ELF-1 (cell line): ENCODE data around the gene PDSS2.
A peak's percentile ranks its signal among the peaks of the same experiment; 100 is the strongest.

Experiments used
- DNase-seq: peaks from one replicate; pipeline ENCODE4 v3.0.0-alpha.2; 2016; ENCODE audit warnings: low read depth, low spot score

Gene PDSS2

DNA sequence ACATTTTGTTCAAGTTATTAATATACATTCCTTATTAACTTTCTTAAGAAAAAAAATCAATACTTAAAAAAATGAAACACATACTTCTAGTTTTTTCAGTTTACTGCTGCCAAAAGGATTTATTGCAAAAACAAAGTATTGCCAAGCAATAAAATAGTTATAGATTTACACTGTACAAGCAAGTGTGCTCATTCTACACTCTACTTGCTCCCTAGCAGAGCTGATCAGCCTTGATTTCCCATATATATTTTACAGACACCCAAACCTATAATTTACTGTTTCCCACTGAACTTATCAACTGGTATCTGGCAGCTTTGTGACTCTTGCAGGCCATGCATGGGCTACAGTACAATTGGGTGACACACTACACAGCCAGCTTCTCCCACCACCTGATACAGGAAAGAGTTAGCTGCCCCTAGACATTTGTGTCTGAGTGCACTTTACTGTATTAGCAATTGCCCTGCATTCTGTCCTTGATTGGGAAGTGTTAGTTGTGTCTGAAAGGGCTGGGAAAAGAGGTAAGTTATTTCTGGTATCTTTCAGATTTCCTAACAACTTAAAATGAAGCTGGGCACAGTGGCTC, 188.1 kb downstream of the PDSS2 start:
- DNase-seq, result no peak

DNA sequence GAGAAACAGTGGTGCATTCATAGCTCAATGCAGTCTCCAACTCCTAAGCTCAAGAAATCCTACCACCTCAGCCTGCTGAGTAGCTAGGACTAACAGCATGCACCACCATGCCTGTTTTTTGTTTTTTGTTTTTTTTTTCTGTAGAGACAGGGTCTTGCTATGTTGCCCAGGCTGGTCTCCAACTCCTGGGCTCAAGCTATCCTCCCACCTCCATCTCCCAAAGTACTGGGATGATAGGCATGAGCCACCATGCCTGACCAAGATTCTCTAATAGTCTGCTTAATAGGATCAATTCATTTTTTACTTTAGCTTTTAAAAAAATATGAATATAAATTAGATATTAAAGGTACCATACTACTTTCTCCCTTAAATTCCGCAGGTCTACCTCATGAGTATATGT, 191.7 kb downstream of the PDSS2 start:
- DNase-seq, result no peak

DNA sequence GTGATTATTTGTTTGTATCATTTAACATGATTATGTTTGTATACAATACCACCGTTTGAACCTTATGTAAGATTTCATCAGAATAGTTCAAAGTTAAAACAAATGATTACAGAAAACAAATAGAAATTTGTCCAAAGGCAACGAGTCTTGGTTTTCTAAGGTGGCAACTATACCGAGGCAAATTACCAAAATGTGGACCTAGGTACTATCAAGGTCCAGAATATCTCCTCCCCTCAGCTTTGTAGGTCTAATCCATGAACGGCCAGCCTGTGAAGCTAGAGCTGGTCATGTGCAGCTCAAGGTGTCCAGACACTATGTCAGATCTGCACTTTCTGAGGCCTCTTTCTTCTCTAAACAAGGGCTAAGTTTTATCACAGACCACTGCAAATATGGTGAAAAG, 192.4 kb downstream of the PDSS2 start:
- no peak for DNase-seq

DNA sequence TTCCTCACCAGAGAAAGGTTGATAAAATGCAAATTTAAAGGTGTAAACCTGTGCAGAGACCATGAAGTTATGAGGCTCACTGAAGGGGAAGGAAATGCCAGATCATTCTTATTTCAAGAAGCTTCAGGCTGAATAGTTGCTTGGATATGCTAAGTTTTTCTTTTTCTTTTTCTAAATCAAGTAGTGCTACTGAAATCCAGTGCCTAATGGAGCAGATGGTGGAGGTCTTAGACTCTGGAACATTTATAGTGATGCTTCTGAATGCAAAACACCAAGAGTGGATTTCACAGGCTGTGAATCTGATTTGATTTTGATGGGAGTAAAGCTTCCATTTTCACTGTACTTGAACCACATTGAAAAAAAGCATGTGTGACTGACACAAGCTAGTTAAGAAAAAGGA, 192.8 kb downstream of the PDSS2 start:
- DNase-seq, result no peak

DNA sequence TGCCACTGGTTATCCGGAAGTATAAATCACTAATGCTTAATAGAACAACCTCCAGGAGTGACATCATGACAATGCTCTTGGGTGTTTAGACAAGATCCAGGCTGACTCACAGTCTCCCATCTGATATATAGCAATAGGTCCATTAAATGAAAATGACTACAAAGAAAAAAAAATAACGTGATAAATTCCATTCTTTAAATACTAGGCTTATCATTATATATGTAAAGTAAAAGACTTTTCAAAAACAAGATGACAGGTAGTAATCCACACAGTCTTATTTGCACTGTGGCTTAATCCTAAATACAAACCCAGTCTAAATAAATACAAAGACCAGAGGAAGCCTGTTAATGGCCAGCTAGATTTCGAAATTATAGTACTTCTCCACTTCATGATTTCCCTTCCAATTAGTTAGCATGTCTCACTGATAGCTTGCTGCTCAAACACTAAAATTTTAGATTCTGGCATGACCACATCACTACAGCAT, 195.0 kb downstream of the PDSS2 start:
- no peak for DNase-seq

DNA sequence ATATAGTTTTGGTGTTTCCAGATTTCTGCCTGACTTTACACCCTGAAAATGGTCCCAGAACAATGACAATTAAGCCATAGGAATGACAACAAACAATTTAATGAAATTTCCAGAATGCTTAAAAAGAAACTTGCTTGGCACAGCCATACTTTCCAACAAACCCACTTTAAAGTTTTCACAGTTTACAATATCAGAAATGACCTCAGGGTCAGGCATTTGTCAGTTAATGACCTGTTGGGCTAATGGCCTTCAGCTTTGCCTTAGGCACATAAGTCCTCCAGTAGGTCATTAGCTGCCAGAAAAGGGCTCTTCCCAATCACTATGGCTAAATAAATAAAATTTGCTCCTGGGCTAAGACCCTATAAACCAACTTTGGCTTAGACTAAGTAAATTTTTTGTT, 199.4 kb downstream of the PDSS2 start:
- DNase-seq, result peak; percentile 11

DNA sequence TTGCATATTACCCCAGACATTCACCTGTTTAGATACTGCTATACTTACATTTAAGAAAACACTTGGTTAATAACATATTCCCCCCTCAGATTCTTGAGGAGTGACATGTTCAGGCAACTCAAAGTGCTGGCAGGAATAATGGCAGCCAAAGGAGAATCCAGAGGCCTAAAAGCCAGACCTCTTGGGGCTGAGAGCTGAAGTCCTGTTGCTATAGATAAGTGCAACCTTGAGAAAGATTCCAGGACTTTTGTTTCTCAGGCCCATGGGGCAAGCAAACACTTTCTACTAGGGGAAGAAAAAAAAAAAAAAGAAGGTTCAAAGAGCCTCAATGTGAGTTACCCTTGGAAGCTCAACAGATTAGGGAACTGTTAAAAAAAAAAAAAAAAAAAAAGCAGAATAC, 211.2 kb downstream of the PDSS2 start:
- no peak for DNase-seq

DNA sequence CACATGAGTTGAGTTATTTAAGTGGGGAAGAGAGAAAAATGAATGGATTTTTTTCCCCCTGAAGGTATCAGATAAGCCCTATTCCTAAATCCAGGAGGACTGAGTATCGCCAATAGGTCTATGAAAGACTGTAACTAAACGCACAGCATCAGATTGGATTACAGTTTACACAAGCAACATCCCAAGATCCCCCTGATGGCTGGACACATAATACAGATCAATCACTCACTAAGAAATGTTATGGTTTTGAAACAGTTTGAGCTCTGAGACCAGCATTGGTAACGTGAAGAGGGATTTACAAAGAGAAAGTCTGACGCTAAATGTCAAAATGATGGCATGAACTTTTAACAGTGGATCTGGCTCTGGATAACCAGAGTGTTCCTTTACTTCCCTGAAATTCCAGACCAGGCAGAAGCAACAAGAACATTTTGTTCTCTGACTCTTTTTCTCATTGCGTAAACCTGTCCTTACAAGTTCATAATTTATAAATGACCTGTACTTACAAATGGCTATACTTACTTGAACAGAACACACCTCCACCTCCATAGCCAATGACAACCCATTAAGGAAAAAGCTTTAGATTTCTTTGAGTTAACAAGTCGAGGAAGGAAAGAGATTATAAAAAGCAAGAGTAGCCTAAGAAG, 212.3 kb downstream of the PDSS2 start:
- no peak for DNase-seq

DNA sequence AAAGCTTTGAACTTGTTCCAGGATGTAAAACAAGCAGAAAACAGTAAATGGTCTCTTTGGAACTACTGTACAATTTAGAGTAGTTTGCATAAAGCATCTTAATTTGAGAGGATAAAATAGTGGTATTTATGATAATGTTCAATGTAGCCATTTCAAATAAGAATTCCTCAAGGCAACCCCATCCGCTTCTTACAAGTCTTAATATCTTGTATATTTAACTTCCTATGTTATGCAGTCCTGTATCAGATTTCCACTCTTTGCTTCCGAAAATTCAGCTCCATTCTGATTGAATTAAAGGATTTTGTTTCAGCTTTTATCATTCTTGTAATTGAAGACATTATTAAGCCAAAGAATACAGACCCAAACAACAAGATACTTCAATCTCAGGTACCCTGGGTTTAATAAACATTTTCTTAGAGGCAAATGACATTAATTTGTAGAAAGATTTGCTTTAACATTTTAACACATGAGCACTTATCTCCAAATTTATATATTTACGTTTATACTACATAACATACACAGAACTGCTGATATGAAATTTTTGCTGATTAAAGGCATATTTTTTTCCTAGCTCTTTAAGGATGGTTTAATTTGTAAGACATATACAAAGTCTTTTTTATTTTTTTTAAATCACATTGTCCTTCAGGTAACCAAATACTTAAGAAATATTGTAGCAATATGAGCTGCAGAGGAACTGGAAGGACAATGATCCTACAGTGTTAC, 213.0 kb downstream of the PDSS2 start:
- no peak for DNase-seq

DNA sequence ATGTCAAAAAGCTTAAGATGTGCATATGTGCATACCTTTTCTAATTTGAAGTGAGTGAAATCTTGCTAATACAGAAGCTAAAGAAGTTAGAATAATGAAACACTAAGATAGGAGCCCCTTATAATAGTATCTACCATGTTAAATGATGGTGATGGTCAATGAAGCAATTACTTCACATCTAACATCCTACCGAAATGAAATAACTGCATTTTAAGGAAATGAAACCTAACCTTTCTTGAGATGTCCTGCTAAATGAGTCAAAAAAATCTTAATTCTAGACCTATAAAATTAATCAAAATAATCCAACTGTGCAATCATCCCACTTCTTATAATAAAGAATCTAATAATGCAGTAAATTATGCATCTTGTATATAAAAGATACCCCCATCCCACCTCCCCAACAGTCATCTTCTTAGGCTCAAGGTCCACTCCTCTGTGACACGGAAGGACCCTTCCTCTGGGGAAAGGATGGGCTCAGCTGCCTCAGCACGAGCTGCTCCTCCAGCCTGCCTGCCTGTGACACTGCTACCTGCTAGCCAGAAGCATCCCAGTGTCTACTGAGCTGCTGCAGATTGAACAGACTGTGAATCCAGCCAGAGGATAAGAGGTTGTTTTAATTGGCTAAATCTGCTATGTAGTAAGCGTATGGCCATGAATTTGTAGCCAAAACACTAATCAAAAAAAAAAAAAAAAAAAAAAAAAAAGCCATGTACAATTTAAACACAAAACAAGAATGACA, 214.5 kb downstream of the PDSS2 start:
- no peak for DNase-seq

DNA sequence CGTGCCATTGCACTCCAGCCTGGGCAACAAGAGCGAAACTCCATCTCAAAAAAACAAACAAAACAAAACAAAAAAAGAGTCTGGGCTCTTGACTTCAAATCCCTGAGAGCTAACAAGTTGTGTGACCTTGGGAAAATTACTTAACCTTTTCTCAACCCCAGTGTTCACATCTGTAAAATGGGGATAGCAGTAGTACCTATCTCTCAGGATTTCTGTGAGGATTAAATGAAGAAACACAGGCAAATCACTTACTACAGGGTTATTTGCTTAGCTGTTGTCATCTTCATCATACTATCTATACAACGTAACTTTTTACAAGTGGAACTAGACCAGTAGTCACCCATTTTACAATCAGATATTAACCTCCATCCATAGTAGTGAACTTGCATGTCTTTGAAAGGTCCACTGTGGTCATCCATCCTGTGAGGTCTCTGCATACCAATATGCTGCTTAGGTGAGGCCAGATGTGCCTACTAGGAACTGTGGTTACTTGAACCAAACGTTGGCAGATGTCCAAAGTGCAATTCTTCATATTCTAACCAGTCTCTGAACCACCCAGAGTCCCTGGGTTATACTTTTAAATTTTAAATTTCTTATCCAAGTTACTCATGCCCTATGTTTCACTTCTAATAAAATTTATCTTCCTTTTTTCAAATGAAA, 215.2 kb downstream of the PDSS2 start:
- DNase-seq, result no peak

DNA sequence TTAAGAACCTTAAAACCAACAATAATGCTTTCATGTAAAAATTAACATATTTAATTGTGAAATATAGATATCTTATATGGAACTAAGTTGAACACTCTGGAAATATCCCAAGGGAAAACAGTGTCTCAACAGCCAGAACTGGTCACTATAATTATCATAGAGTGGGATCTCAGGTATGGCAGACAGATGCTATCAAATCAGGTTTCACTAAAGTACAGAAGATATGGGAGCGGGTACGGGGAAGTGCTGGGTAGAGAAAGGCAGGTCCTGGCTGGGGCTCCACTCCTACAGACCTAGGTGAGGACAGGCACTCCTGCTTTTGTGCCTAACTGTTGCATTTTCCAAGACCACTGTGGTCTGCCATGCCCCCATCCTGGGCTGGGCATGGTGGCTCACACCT, 215.9 kb downstream of the PDSS2 start:
- DNase-seq, result no peak

DNA sequence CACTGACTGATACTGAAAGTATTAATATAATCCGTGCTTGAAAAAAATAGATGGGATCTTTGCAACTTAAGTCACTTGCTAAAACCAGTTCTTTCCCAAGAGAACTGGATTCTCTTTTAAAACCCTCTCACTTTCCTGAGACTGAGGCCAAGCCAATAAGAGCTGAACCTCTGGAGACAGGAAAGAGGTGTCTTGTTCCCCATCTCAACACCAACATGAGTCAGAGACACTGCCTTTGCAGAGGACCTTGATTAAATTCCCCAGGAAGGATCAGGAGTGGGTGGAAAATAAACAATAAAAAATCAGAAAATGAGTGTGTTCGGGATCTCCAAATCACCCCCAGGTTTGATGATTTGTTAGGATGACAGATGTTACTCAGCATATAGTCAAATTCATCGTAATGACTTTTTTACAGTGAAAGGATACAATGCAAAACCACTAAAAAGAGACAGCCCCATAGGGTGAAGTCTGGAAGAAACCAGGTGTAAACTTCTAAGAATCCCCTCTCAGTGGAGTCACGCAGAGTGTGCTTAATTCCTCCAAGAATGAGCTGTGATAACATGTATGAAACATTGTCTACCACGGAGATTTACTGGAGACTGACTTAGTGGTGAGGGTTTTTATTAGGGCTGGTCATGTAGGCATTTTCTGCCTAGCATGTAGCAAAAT, 221.2 kb downstream of the PDSS2 start:
- no peak for DNase-seq

DNA sequence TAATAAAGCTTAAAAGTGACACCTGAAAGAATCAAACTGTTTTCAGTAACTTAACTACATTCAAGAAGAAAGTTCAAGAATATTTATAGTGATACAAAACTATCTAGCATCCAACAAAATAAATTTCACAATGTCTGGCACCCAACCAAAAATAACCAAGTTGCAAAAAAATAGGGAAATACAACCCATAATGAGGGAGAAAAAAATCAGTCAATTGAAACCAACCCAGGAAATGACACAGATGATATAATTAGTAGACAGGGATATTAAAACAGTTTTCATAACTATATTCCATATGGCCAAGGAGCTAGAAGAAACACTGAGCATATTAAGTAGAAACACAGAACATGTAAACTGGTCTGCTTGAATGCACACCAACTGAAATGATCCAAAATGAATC, 223.9 kb downstream of the PDSS2 start:
- DNase-seq, result no peak

DNA sequence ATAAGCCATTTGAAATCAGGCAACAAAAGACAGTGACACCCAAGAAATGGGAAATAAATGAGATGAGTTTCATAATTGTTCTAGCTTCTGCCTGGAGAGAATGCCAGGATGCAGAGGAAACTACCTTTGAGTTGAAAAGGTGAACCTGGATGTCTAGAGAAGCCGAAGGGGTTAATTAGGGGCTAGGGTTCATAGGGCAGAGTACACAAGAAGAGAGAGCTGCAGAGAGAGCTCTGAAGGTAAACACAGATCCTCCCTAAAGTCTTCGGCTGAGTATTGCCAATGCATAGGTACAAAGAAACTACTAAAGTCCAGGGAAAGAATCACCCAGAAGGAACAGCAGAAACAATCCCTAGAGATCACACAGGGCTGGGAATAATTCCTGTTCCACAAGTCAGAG, 224.4 kb downstream of the PDSS2 start:
- DNase-seq, result no peak

DNA sequence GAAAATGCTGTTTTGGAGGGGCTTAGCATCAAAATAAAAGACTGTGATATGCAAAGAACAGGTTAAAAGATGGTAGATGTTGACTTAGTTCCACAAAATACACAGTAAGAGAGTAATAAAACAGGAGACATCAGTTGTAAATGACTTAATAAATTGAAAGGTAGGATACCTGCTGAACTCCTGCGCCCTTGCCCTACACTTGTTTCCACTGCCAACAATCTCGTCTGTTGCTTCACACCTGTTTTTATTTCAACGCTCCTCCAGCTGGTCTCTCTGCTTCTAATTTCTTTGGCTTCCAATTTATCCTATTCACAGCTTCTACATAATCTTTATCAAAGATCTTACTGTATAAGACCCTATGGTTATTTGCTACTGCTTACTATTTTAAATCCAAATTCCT, 228.1 kb downstream of the PDSS2 start:
- no peak for DNase-seq

DNA sequence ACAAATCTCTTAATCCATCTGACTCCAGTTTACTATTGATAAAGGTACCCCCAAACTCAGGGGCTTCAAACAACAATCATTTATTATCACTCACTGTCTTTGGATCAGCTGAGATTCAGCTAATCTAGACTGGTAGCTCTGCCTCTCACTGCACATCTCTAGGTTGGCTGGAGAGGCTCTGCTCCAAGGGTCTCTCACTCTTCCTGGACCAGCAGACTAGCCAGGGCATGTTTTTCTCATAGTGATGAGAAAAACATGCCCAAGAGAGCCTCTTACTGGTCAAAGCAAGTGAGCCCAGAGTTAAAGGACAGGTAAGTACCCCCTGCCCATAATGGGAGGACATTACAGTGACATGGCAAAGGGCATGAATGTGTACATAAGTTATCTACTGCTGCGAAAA, 228.9 kb downstream of the PDSS2 start:
- DNase-seq, result no peak

DNA sequence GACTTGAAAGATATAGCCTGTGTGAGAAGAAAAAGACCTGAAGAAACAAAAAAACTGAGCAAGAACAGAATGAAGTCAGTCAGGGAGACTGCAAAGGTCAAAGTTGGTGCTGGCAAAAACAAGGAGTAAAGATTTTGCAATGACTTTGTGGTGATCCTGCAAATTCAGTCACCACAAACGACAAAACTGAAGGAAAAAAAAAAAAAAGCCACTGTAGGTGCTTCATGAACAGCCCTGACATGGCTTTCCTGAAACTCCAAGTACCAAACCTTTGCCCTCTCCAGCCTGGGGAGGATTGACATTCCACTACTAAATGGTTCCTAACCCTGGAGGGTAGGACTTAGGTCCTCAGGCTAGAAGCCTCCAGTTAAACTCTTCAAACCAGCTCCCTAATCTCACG, 229.3 kb downstream of the PDSS2 start:
- no peak for DNase-seq

DNA sequence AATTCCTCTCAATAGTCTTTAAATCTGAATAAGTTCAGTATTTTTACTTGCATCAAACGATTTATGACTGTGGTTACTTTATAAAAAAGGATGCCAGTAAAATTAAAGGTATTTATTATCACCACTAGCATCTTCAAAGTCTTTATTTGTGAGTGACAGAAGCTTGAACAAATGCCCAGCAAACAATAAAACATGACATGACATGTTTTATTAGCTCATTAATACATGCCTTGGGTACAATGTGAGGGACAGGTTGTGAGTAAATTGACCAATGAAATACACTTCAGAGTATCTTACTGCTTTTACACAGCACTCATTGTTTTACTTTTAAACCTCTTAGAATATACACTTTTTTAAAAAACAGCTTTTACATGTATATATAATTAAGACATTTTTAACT, 230.6 kb downstream of the PDSS2 start:
- no peak for DNase-seq

DNA sequence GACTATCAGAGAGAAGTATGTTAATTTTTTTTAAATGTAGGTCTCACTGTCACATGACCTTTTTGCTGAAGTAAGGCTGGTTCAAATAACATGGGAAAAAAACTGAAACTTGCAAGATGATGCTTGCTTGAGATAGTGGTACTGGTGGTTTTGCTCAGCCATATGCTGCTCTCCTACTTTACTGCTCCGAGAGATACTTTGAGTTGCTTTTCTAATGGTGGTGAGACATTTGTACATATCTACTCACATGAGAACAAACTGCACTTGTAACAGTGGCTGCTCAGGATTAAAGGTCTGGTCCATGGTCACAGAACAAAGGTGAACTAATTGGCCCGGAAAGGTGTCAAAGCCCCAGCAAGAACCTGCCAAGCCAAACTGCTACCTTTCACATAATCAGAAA, 237.8 kb downstream of the PDSS2 start:
- DNase-seq, result no peak

DNA sequence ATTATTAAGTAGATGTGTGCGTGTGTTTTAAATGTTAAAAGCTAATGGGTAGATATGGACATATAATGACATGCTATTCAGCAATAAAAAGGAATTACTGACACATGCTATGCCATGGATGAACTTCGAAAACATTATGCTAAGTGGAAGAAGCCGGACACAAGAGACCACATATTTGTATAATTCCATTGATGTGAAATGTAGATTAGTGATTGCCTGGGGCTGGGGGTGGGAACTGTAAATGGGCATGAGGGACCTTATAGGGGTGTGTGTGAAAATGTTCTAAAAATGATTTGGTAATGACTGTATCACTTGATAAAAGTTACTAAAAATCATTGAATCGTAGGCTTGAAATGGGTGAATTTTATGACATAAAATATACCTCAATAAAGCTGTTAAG, 239.5 kb downstream of the PDSS2 start:
- no peak for DNase-seq
